D341Med (cell line): ENCODE measurements around the gene DNAJC13.

Experiments
- DNase-seq: peaks from one replicate; pipeline ENCODE4 v3.0.0; 2012; ENCODE audit warnings: low spot score

Gene DNAJC13

GRCh38 chr3:132405188-132405587, 12.1 kb upstream of the DNAJC13 start:
- DNase-seq = no peak

GRCh38 chr3:132405609-132406299, 11.5 kb upstream of the DNAJC13 start:
- no peak for DNase-seq

GRCh38 chr3:132406587-132406986, 10.7 kb upstream of the DNAJC13 start:
- no peak for DNase-seq

- DNase-seq = no peak
Observed at GRCh38 chr3:132407025-132407424, 10.3 kb upstream of the DNAJC13 start.

GRCh38 chr3:132414841-132415240, 2.5 kb upstream of the DNAJC13 start:
- DNase-seq = no peak

GRCh38 chr3:132416161-132416560, 1.1 kb upstream of the DNAJC13 start:
- no peak for DNase-seq

- peak; percentile 57 for DNase-seq
Observed at GRCh38 chr3:132417695-132418411, 551 bp downstream of the DNAJC13 start.

- no peak for DNase-seq
Observed at GRCh38 chr3:132418916-132419315, 1.6 kb downstream of the DNAJC13 start.

- DNase-seq = no peak
Observed at GRCh38 chr3:132421832-132422231, 4.5 kb downstream of the DNAJC13 start.

- no peak for DNase-seq
Observed at GRCh38 chr3:132422531-132422930, 5.2 kb downstream of the DNAJC13 start.

GRCh38 chr3:132432639-132433038, 15.3 kb downstream of the DNAJC13 start:
- DNase-seq = no peak

- DNase-seq = no peak
Observed at GRCh38 chr3:132433121-132433520, 15.8 kb downstream of the DNAJC13 start.

- no peak for DNase-seq
Observed at GRCh38 chr3:132435224-132435910, 18.1 kb downstream of the DNAJC13 start.

GRCh38 chr3:132435911-132436425, 18.7 kb downstream of the DNAJC13 start:
- no peak for DNase-seq

- DNase-seq = no peak
Observed at GRCh38 chr3:132443421-132443820, 26.1 kb downstream of the DNAJC13 start.

- DNase-seq = no peak
Observed at GRCh38 chr3:132444383-132444782, 27.1 kb downstream of the DNAJC13 start.

- no peak for DNase-seq
Observed at GRCh38 chr3:132445817-132446216, 28.5 kb downstream of the DNAJC13 start.

GRCh38 chr3:132448216-132448961, 31.1 kb downstream of the DNAJC13 start:
- DNase-seq = no peak

- no peak for DNase-seq
Observed at GRCh38 chr3:132456136-132456535, 38.8 kb downstream of the DNAJC13 start.

- no peak for DNase-seq
Observed at GRCh38 chr3:132456571-132456970, 39.3 kb downstream of the DNAJC13 start.

GRCh38 chr3:132457286-132457685, 40.0 kb downstream of the DNAJC13 start:
- DNase-seq = no peak

- DNase-seq = no peak
Observed at GRCh38 chr3:132459551-132459950, 42.2 kb downstream of the DNAJC13 start.
